ENCODE results near the gene CHST14. TPM values are rescaled to one million over a fixed set of nuclear protein-coding genes. Genes with fewer than 3 reads are reported as not detected.
A peak's percentile ranks its signal among the peaks of the same experiment; 100 is the strongest.

Gene CHST14
- total RNA-seq, 2 experiments from 2014 or later: 14.3 to 14.6 TPM

- Mint-ChIP-seq H3K36me3 (ENCODE audit: low read depth) (peaks cover 4% of the 10 kb centered on the region), H3K4me1 (peaks cover 23% of the 10 kb centered on the region), H3K27ac (no peak overlapping the region), H3K27me3 (peaks cover 60% of the 10 kb centered on the region), H3K4me3 (no peak overlapping the region), H3K9me3 (no peaks in the 10 kb centered on the region)
- POLR2A ChIA-PET: no interaction called here
- CTCF ChIA-PET: interaction anchor here (0.6 to 2.3 kb wide), 4 partner anchors 7 to 99 kb away, joined by 3 to 7 read pairs (median 3); no protein-coding TSS in a partner anchor
- no peak for DNase-seq
These were observed 33.7 kb upstream of the CHST14 start for GRCh38 chr15:40436892-40437751.

GRCh38 chr15:40437752-40438687 is 32.8 kb upstream of the CHST14 start:
- Mint-ChIP-seq H3K27me3 (peaks cover 63% of the 10 kb centered on the region), H3K27ac (no peak overlapping the region), H3K9me3 (no peaks in the 10 kb centered on the region), H3K36me3 (ENCODE audit: low read depth) (peaks cover 9% of the 10 kb centered on the region), H3K4me3 (no peak overlapping the region), H3K4me1 (peaks cover 32% of the 10 kb centered on the region)
- ChIA-PET CTCF (interaction anchor here (0.6 to 1.5 kb wide), 5 partner anchors 8 to 70 kb away, joined by 3 read pairs; no protein-coding TSS in a partner anchor), POLR2A (no interaction called here)
- no peak for DNase-seq

GRCh38 chr15:40438712-40439111 is 32.1 kb upstream of the CHST14 start:
- ChIA-PET POLR2A (no interaction called here), CTCF (interaction anchor here (0.6 to 4.8 kb wide), 7 partner anchors 9 to 71 kb away, joined by 3 to 28 read pairs (median 3); no protein-coding TSS in a partner anchor)
- peaks cover 61% of the 10 kb centered on the region for H3K27me3 Mint-ChIP-seq
- H3K27ac Mint-ChIP-seq: no peak overlapping the region
- H3K4me3 Mint-ChIP-seq: no peak overlapping the region
- peaks cover 38% of the 10 kb centered on the region for H3K4me1 Mint-ChIP-seq
- peaks cover 12% of the 10 kb centered on the region for H3K36me3 Mint-ChIP-seq (ENCODE audit: low read depth)
- no peaks in the 10 kb centered on the region for H3K9me3 Mint-ChIP-seq
- DNase-seq: no peak

GRCh38 chr15:40439461-40439959 is 31.3 kb upstream of the CHST14 start:
- H3K36me3 Mint-ChIP-seq (ENCODE audit: low read depth): peaks cover 13% of the 10 kb centered on the region
- H3K4me1 Mint-ChIP-seq: peaks cover 45% of the 10 kb centered on the region
- H3K27ac Mint-ChIP-seq: peak overlapping the region; percentile 83
- peaks cover 58% of the 10 kb centered on the region for H3K27me3 Mint-ChIP-seq
- no peak for DNase-seq
- H3K9me3 Mint-ChIP-seq: no peaks in the 10 kb centered on the region
- ChIA-PET POLR2A (no interaction called here), CTCF (interaction anchor here (0.6 to 4.8 kb wide), 10 partner anchors 8 to 130 kb away, joined by 3 to 28 read pairs (median 3); partner anchors contain the start of gene INAFM2)
- peak overlapping the region; percentile 87 for H3K4me3 Mint-ChIP-seq

GRCh38 chr15:40439960-40440742 is 30.6 kb upstream of the CHST14 start:
- ChIA-PET CTCF (interaction anchor here (0.6 to 4.8 kb wide), 13 partner anchors 9 to 336 kb away, joined by 3 to 28 read pairs (median 3); partner anchors contain the start of gene INAFM2), POLR2A (interaction anchor here (0.6 kb wide), 2 partner anchors 10 to 127 kb away, joined by 3 to 4 read pairs; no protein-coding TSS in a partner anchor)
- Mint-ChIP-seq H3K36me3 (ENCODE audit: low read depth) (peaks cover 13% of the 10 kb centered on the region), H3K4me1 (peaks cover 48% of the 10 kb centered on the region), H3K9me3 (no peaks in the 10 kb centered on the region), H3K27me3 (peaks cover 53% of the 10 kb centered on the region), H3K27ac (peak overlapping the region; percentile 83), H3K4me3 (peak overlapping the region; percentile 87)
- DNase-seq: no peak

GRCh38 chr15:40440743-40441564 is 29.8 kb upstream of the CHST14 start, which contains the start of gene BAHD1:
Gene BAHD1 (plus strand): TSS chr15:40440953. CDS start chr15:40458465, 17,512 bp downstream.
- H3K36me3 Mint-ChIP-seq (ENCODE audit: low read depth): peaks cover 9% of the 10 kb centered on the region
- peaks cover 46% of the 10 kb centered on the region for H3K27me3 Mint-ChIP-seq
- peak within 1 kb of the TSS; percentile 88 for H3K4me3 Mint-ChIP-seq
- peak; percentile 96 for DNase-seq
- no peaks in the 10 kb centered on the region for H3K9me3 Mint-ChIP-seq
- ChIA-PET POLR2A (interaction anchor here (0.6 kb wide), 1 partner anchor 9 kb away, joined by 3 read pairs; no protein-coding TSS in a partner anchor), CTCF (interaction anchor here (0.6 to 4.8 kb wide), 8 partner anchors 11 to 336 kb away, joined by 3 to 28 read pairs (median 4); no protein-coding TSS in a partner anchor)
- peak within 1 kb of the TSS; percentile 83 for H3K27ac Mint-ChIP-seq
- H3K4me1 Mint-ChIP-seq: peaks cover 50% of the 10 kb centered on the region

- Mint-ChIP-seq H3K4me1 (peaks cover 48% of the 10 kb centered on the region), H3K27me3 (peaks cover 40% of the 10 kb centered on the region), H3K36me3 (ENCODE audit: low read depth) (peaks cover 9% of the 10 kb centered on the region), H3K27ac (peak overlapping the region; percentile 82), H3K9me3 (no peaks in the 10 kb centered on the region), H3K4me3 (peak overlapping the region; percentile 88)
- CTCF ChIA-PET: interaction anchor here (1.0 to 4.8 kb wide), 5 partner anchors 10 to 97 kb away, joined by 3 to 28 read pairs (median 4); no protein-coding TSS in a partner anchor
- POLR2A ChIA-PET: interaction anchor here (1.0 kb wide), 1 partner anchor 10 kb away, joined by 3 read pairs; no protein-coding TSS in a partner anchor
- DNase-seq: no peak
These were observed 28.9 kb upstream of the CHST14 start for GRCh38 chr15:40441565-40442531.

GRCh38 chr15:40443255-40443654 is 27.5 kb upstream of the CHST14 start:
- no peak overlapping the region for H3K27ac Mint-ChIP-seq
- DNase-seq: no peak
- H3K36me3 Mint-ChIP-seq (ENCODE audit: low read depth): peaks cover 9% of the 10 kb centered on the region
- H3K9me3 Mint-ChIP-seq: no peaks in the 10 kb centered on the region
- H3K4me3 Mint-ChIP-seq: peak overlapping the region; percentile 37
- CTCF ChIA-PET: interaction anchor here (0.9 to 4.8 kb wide), 7 partner anchors 8 to 99 kb away, joined by 3 to 28 read pairs (median 4); partner anchors contain the start of gene IVD
- H3K4me1 Mint-ChIP-seq: peaks cover 47% of the 10 kb centered on the region
- POLR2A ChIA-PET: no interaction called here
- peaks cover 27% of the 10 kb centered on the region for H3K27me3 Mint-ChIP-seq

GRCh38 chr15:40443846-40444245 is 26.9 kb upstream of the CHST14 start:
- POLR2A ChIA-PET: no interaction called here

GRCh38 chr15:40444736-40445135 is 26.0 kb upstream of the CHST14 start:
- peaks cover 13% of the 10 kb centered on the region for H3K27me3 Mint-ChIP-seq
- H3K4me1 Mint-ChIP-seq: peaks cover 49% of the 10 kb centered on the region
- no peak for DNase-seq
- no peaks in the 10 kb centered on the region for H3K9me3 Mint-ChIP-seq
- no peak overlapping the region for H3K27ac Mint-ChIP-seq
- H3K4me3 Mint-ChIP-seq: no peak overlapping the region
- ChIA-PET CTCF (interaction anchor here (1.0 to 1.2 kb wide), 3 partner anchors 10 to 62 kb away, joined by 3 to 5 read pairs (median 3); no protein-coding TSS in a partner anchor), POLR2A (no interaction called here)
- H3K36me3 Mint-ChIP-seq (ENCODE audit: low read depth): peaks cover 9% of the 10 kb centered on the region

More at GRCh38 chr15:40443846-40444245, 26.9 kb upstream of the CHST14 start:
- Mint-ChIP-seq H3K36me3 (ENCODE audit: low read depth) (peaks cover 9% of the 10 kb centered on the region), H3K4me3 (peak overlapping the region; percentile 9), H3K9me3 (no peaks in the 10 kb centered on the region), H3K27ac (no peak overlapping the region), H3K4me1 (peaks cover 47% of the 10 kb centered on the region), H3K27me3 (peaks cover 21% of the 10 kb centered on the region)
- CTCF ChIA-PET: interaction anchor here (0.9 to 1.8 kb wide), 6 partner anchors 19 to 99 kb away, joined by 3 to 5 read pairs (median 4); partner anchors contain the start of gene IVD
- no peak for DNase-seq
